ENCODE results near the gene LMNA. TPM values are rescaled to one million over a fixed set of nuclear protein-coding genes. Genes with fewer than 3 reads are reported as not detected.

LMNA gene
- total RNA-seq, 1 donor from 2014 or later, result 20.5 TPM

DNA sequence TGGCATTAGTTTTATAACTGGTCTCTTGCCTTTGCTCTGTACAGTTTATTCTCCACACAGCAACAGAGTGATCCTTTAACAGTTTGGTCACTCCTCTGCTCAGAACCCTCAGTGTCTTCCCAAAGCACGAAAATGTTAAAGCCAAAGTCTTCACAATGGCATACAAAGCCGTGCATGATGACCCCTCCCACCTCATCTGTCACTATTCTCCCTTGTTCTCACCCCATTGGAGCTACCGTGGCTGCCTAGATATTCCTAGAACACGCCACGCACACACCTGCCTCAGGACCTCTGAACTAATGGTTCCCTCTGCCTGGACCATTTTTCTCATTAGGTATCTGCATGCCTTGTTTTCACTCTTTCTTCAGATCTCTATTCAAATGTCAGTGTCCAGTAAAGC lies 30.2 kb downstream of the LMNA start:
- H2AFZ ChIP-seq (replicated peaks), result no peak overlapping the region
- H3K79me2 ChIP-seq (ENCODE audit: low read depth), result no peaks in the 10 kb centered on the region
- no peak overlapping the region for H3K4me3 ChIP-seq
- no peaks in the 10 kb centered on the region for H3K9me3 Mint-ChIP-seq
- no peak overlapping the region for H3K27ac Mint-ChIP-seq
- H3K4me1 Mint-ChIP-seq, result peaks cover 38% of the 10 kb centered on the region
- H4K20me1 ChIP-seq (ENCODE audit: low read depth), result peaks cover 6% of the 10 kb centered on the region
- DNase-seq (ENCODE audit: low spot score), result no peak
- no peaks in the 10 kb centered on the region for H3K9me3 ChIP-seq (ENCODE audit: low read depth)
- no peak overlapping the region for H3K9ac ChIP-seq
- peaks cover 6% of the 10 kb centered on the region for H3K27me3 Mint-ChIP-seq (ENCODE audit: insufficient read depth, low read depth)
- H3K27ac ChIP-seq, result no peak overlapping the region
- no peak overlapping the region for H3K4me3 Mint-ChIP-seq
- no peak overlapping the region for H3K4me2 ChIP-seq
- no peaks in the 10 kb centered on the region for H3K36me3 Mint-ChIP-seq
- no peaks in the 10 kb centered on the region for H3K36me3 ChIP-seq
- peaks cover 28% of the 10 kb centered on the region for H3F3A ChIP-seq (ENCODE audit: low read depth)
- peaks cover 26% of the 10 kb centered on the region for H3K4me1 ChIP-seq
- no peak for TF ChIP-seq EZH2 (IDR thresholded peaks at IDR 0.05)
- TF ChIP-seq, protein P1, sequence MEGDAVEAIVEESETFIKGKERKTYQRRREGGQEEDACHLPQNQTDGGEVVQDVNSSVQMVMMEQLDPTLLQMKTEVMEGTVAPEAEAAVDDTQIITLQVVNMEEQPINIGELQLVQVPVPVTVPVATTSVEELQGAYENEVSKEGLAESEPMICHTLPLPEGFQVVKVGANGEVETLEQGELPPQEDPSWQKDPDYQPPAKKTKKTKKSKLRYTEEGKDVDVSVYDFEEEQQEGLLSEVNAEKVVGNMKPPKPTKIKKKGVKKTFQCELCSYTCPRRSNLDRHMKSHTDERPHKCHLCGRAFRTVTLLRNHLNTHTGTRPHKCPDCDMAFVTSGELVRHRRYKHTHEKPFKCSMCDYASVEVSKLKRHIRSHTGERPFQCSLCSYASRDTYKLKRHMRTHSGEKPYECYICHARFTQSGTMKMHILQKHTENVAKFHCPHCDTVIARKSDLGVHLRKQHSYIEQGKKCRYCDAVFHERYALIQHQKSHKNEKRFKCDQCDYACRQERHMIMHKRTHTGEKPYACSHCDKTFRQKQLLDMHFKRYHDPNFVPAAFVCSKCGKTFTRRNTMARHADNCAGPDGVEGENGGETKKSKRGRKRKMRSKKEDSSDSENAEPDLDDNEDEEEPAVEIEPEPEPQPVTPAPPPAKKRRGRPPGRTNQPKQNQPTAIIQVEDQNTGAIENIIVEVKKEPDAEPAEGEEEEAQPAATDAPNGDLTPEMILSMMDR (IDR thresholded peaks at IDR 0.05), result no peak
- TF ChIP-seq EZH2phosphoT487 (IDR thresholded peaks at IDR 0.05), result no peak
- no peaks in the 10 kb centered on the region for H3K27me3 ChIP-seq

DNA sequence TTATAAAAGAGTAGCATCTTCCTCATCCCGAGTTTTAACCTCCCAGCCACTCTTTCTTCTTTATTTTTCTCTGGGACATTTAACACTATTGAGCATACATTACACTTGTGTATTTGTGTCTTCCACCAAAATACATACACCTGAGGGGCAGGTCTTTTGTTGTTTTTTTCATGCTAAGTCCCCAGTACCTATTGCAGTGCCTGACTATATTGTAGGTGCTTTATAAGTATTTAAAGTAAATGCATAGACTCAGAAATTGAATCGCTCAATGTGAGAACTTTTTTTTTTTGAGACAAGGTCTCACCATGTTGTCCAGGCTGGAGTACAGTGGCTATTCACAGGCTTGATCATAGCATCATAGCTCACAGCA lies 31.1 kb downstream of the LMNA start:
- no peak for TF ChIP-seq EZH2phosphoT487 (IDR thresholded peaks at IDR 0.05)
- TF ChIP-seq EZH2 (IDR thresholded peaks at IDR 0.05), result no peak
- TF ChIP-seq, protein P1 (IDR thresholded peaks at IDR 0.05), result no peak
- peaks cover 3% of the 10 kb centered on the region for H4K20me1 ChIP-seq (ENCODE audit: low read depth)
- no peaks in the 10 kb centered on the region for H3K9me3 Mint-ChIP-seq
- H3K27ac Mint-ChIP-seq, result no peak overlapping the region
- no peak overlapping the region for H3K4me3 ChIP-seq
- peaks cover 42% of the 10 kb centered on the region for H3K4me1 Mint-ChIP-seq
- H3F3A ChIP-seq (ENCODE audit: low read depth), result peaks cover 28% of the 10 kb centered on the region
- H3K4me3 Mint-ChIP-seq, result no peak overlapping the region
- no peak overlapping the region for H3K27ac ChIP-seq
- peaks cover 35% of the 10 kb centered on the region for H3K4me1 ChIP-seq
- DNase-seq (ENCODE audit: low spot score), result no peak
- no peaks in the 10 kb centered on the region for H3K36me3 Mint-ChIP-seq
- no peaks in the 10 kb centered on the region for H3K9me3 ChIP-seq (ENCODE audit: low read depth)
- no peaks in the 10 kb centered on the region for H3K36me3 ChIP-seq
- H3K9ac ChIP-seq, result no peak overlapping the region
- no peaks in the 10 kb centered on the region for H3K27me3 ChIP-seq
- H2AFZ ChIP-seq (replicated peaks), result no peak overlapping the region
- no peaks in the 10 kb centered on the region for H3K79me2 ChIP-seq (ENCODE audit: low read depth)
- H3K4me2 ChIP-seq, result no peak overlapping the region
- H3K27me3 Mint-ChIP-seq (ENCODE audit: insufficient read depth, low read depth), result peaks cover 11% of the 10 kb centered on the region

DNA sequence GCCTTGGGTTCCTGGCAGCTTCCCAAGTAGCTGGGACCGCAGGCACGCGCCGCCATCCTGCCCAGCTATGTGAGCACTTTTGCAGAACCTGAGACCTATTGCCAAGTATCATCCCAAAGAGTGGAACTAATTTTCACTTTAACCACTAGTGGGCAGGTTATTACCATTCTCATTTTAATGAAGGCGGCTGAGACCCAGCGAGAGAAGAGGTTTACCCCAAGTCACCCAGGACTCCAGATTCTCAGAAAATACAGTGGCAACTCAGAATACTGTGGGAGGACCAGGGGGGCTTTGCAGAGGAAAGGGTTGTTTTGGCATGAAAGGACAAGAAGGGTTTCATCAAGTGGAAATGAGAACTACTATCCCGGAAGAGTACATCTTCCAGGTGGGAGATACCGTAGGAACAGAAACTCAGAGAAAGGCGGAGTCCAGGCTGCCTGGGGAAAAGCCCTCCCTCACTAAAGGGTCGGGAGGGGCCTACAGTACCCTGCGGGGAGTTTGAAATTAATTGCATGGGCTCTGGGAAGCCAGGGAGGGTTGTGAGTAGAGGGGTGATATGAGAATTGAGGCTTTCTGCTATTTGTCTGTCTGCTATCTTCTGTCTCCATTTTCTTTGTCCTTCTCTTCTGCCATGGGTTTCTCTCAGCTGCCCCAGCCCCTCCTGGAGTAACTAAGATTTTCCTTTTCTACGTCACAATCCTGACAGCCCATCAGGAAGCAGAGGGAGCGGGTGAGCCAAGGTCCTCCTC lies 31.7 kb downstream of the LMNA start:
- H3K27me3 Mint-ChIP-seq (ENCODE audit: insufficient read depth, low read depth), result peaks cover 11% of the 10 kb centered on the region
- Histone ChIP-seq H3K9ac (no peak overlapping the region), H3K4me1 (peaks cover 40% of the 10 kb centered on the region), H3K79me2 (ENCODE audit: low read depth) (no peaks in the 10 kb centered on the region), H3K9me3 (ENCODE audit: low read depth) (no peaks in the 10 kb centered on the region), H3K36me3 (no peaks in the 10 kb centered on the region), H3K4me2 (peak overlapping the region; percentile 67), H3K27ac (no peak overlapping the region), H4K20me1 (ENCODE audit: low read depth) (no peaks in the 10 kb centered on the region), H2AFZ (replicated peaks) (peak overlapping the region; percentile 53), H3K4me3 (peak overlapping the region; percentile 22), H3F3A (ENCODE audit: low read depth) (peaks cover 23% of the 10 kb centered on the region), H3K27me3 (peaks cover 6% of the 10 kb centered on the region)
- TF ChIP-seq, protein P1 (IDR thresholded peaks at IDR 0.05), result peak; percentile 66
- TF ChIP-seq EZH2 (IDR thresholded peaks at IDR 0.05), result no peak
- peak overlapping the region; percentile 54 for H3K27ac Mint-ChIP-seq
- peak overlapping the region; percentile 74 for H3K4me3 Mint-ChIP-seq
- peaks cover 43% of the 10 kb centered on the region for H3K4me1 Mint-ChIP-seq
- no peaks in the 10 kb centered on the region for H3K36me3 Mint-ChIP-seq
- DNase-seq (ENCODE audit: low spot score), result peak; percentile 68
- no peaks in the 10 kb centered on the region for H3K9me3 Mint-ChIP-seq
